Spinal cord (tissue), 10 donors: ENCODE measurements around the gene FOXG1. TPM values are rescaled to one million over a fixed set of nuclear protein-coding genes. Genes with fewer than 3 reads are reported as not detected.

Experiments
- DNase-seq, 6 donors: peaks; one replicate each; pipeline versions ENCODE4 v3.0.0 to v3.0.0-alpha.2; 2013 to 2015; ENCODE audit warnings: low spot score in 6 of 6, low read depth in 4 of 6
- H3K27ac ChIP-seq: one replicate; pipeline ENCODE4 v1.5.1; 2013; ENCODE audit warnings: low read depth, low read length, control low read depth
- H3K27me3 ChIP-seq: one replicate; pipeline ENCODE4 v1.6.1; 2013; ENCODE audit warnings: low read length; ENCODE audit not compliant: control insufficient read depth, insufficient read depth
- H3K36me3 ChIP-seq: one replicate; pipeline ENCODE4 v1.6.1; 2013; ENCODE audit warnings: low read length; ENCODE audit not compliant: control insufficient read depth, insufficient read depth
- H3K4me1 ChIP-seq: one replicate; pipeline ENCODE4 v1.6.1; 2013; ENCODE audit warnings: low read length; ENCODE audit not compliant: control insufficient read depth, insufficient read depth
- H3K4me3 ChIP-seq: one replicate; pipeline ENCODE4 v1.5.1; 2013; ENCODE audit warnings: low read depth, low read length, control low read depth
- H3K9me3 ChIP-seq: one replicate; pipeline ENCODE4 v1.6.1; 2013; ENCODE audit warnings: low read length; ENCODE audit not compliant: control insufficient read depth, insufficient read depth
- WGBS: methylation state at CpG from one replicate; pipeline ENCODE4 v1.1.5; 2013; ENCODE audit warnings: missing lambda C conversion rate; ENCODE audit not compliant: insufficient coverage; 5-methylcytosine and 5-hydroxymethylcytosine counted together
- polyA plus RNA-seq, 2 donors: library from polyadenylated mRNA; unstranded; fragments of 120-200 nt; gene quantifications; one replicate each; pipeline ENCODE4 v1.2.1, GENCODE V29; 2013; ENCODE audit not compliant: insufficient read length in 2 of 2
- total RNA-seq, 2 donors: library from RNA; depleted of rRNA in 1 of 2; stranded (reverse); fragments of 120-200 nt in 1 of 2; fragments of >200 nt in 1 of 2; gene quantifications; one replicate each; pipeline versions ENCODE4 v1.2.3 to v1.2.4, GENCODE V29; 2013 to 2014
- donor health status: healthy.

Gene FOXG1
- total and polyA plus RNA-seq, 4 donors, result 1.5 TPM; not detected in 3

DNA sequence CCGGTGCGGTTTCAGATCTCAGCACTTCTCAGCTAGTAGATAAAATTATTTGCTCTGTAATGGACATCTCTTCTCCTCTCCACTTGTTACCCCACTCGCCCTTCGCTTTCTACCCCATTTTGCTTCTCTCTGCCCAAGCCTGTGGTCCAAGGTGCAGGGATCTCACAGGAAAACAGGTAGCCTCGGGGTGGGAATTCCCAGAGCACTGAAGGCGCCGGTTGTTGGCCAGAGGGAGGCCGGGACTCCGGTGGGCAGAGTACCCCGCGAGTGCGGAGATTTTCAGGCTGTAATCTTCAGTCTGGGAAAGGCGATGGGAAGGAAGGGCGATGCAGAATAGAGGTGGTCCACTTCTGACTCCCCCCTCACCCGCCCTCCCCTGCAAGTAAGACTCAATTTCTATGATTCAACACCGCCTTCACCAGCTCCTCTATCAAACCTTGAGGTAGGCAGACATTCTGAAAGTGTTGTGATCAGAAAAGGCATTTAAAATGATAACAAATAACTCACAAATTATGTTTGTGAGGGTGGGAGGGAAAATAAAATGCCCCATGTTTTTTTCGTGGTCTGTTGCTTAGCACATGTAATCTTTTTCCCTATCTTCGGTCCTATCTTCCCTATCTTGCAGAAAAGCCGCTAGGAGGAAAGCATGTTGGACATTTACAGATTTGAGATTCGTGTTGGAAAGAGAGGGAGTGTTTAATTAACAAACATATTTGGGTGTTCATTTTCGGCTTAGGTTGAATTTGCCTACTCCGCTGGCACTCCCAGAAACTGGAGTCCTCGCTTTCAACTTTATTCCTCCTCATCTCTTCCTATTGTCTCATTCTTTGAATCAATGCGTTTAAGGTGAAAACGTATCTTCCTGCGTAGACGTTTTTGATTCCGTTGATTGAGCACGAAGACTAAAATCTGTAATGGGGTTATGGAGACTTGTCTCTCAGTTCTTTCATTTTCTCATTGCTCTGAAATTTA lies 8.5 kb downstream of the FOXG1 start:
- 3% methylated on average over 6 of the region's 29 CpGs for WGBS
- peak in 1 of 6 donors; percentile 74 for DNase-seq
- Histone ChIP-seq H3K4me1 (peaks cover 11% of the 10 kb centered on the region), H3K9me3 (no peaks in the 10 kb centered on the region), H3K4me3 (no peak overlapping the region), H3K27me3 (peaks cover 95% of the 10 kb centered on the region), H3K36me3 (no peaks in the 10 kb centered on the region), H3K27ac (no peak overlapping the region)

DNA sequence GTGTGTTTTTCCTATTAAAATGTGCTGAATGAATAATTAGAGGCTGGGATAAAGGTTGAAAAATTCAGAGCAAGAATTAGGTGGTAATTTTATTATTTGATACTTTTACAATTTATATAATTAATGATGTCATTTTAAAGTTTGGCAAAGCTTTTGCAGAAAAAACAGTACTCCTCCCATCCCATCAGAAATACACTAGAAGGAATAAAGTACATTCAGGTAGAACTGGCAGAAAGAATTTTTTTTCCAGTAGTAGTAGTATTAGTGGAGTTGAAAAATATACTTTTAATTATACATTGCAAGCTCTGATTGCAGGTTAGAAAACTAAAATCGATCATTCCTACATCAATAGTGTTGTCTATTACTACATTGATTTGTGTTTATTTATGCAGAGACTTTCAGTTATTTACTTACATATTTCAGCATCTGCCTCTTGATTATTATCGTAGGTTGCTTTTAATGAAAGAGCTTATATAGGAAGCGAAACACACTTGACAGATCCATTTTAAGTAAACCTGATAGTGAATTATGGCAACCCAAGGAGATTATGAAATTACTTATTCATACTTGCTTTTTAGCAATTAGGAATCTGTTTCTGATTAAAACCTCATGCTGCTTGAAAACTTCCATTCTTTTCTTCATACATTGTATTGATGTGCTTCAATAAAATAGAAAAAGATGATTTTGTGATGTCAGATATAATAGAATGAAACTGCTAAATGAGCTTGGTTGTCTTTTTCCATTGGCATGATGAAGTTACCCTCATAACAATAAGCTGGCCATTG lies 10.1 kb downstream of the FOXG1 start:
- Histone ChIP-seq H3K36me3 (no peaks in the 10 kb centered on the region), H3K4me1 (peaks cover 11% of the 10 kb centered on the region), H3K27me3 (peaks cover 97% of the 10 kb centered on the region), H3K9me3 (no peaks in the 10 kb centered on the region), H3K4me3 (no peak overlapping the region), H3K27ac (no peak overlapping the region)
- no CpG with 5 or more reads among the region's 3 CpGs for WGBS
- DNase-seq, result peak in 2 of 6 donors; percentile 49 to 59

- peak in 1 of 6 donors; percentile 46 for DNase-seq
Observed at GRCh38 chr14:28777471-28778137, 11.0 kb downstream of the FOXG1 start.

DNA sequence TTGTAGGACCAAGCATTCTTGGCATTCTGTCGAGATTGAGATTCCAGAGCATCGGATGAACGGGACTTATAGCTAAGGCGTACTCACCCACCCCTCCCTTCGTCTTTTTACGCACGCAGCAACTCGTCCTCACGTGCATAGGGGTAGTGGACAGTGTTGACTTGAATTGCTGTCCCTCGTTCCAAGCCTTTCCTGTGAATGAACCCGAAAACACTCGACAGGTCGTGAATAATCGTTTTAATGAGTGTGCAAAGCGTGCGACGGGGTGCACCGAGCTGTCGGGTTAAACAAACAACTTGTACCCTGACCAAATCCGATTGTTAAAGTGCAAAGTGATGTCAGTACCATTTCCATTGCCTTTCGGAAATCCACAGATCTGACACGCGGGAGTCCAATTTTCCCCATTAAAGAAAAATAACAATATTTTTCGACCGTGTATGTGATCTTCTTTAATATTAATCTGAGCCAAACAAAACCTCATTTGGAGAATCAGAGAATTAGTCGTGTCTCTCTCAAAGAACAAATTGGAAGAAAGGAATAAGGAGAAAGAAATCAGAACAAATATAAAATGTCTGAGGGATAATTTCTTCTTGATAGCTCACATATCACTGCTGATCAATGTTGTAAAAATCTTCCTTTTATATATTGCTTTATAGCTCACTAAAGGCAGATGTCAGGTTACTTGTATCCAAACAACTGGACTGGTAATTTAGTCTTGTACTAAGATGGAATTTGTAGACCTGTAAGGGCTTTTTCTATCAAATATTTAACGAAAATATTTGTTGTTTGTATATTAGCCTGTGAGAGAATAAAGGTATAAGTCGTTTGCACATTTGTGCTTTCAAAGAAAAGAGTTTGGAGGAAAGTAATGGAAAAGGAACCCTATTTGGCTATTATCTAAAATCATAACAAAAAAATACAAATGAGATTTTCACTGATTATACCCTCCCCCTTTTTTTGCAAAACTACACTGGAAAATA lies 11.8 kb downstream of the FOXG1 start:
- H3K9me3 ChIP-seq, result no peaks in the 10 kb centered on the region
- no peaks in the 10 kb centered on the region for H3K36me3 ChIP-seq
- peaks cover 97% of the 10 kb centered on the region for H3K27me3 ChIP-seq
- DNase-seq, result peak in 2 of 6 donors; percentile 71 to 88
- H3K4me1 ChIP-seq, result peaks cover 11% of the 10 kb centered on the region
- no peak overlapping the region for H3K4me3 ChIP-seq
- 1% methylated on average over 20 of the region's 28 CpGs for WGBS
- H3K27ac ChIP-seq, result no peak overlapping the region

More at GRCh38 chr14:28777471-28778137, 11.0 kb downstream of the FOXG1 start:
- Histone ChIP-seq H3K4me1 (peaks cover 11% of the 10 kb centered on the region), H3K9me3 (no peaks in the 10 kb centered on the region), H3K27ac (no peak overlapping the region), H3K36me3 (no peaks in the 10 kb centered on the region), H3K4me3 (no peak overlapping the region), H3K27me3 (peaks cover 97% of the 10 kb centered on the region)
- 0% methylated on average over 3 of the region's 17 CpGs for WGBS

DNA sequence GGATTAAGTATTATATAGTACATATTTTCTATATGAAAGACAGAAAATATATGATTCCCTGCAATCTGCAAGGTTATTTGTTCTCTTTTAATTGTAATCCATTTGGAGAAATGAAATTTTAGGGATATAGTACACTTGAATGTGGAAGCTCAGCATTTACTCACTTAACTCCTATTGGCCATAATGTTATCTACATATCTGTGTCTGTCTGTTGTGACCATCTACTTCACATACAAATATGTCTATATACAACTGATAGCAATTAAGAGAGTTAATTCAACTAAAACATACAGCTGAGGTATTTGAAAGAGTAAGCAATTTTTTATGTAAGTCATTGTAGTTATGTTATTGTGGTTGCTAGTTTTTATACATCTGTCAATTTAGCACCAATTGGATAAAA lies 12.9 kb downstream of the FOXG1 start:
- peak in 2 of 6 donors; percentile 51 to 68 for DNase-seq
- no peak overlapping the region for H3K4me3 ChIP-seq
- no peaks in the 10 kb centered on the region for H3K36me3 ChIP-seq
- H3K9me3 ChIP-seq, result no peaks in the 10 kb centered on the region
- no peak overlapping the region for H3K27ac ChIP-seq
- H3K4me1 ChIP-seq, result peaks cover 3% of the 10 kb centered on the region
- peaks cover 97% of the 10 kb centered on the region for H3K27me3 ChIP-seq

DNA sequence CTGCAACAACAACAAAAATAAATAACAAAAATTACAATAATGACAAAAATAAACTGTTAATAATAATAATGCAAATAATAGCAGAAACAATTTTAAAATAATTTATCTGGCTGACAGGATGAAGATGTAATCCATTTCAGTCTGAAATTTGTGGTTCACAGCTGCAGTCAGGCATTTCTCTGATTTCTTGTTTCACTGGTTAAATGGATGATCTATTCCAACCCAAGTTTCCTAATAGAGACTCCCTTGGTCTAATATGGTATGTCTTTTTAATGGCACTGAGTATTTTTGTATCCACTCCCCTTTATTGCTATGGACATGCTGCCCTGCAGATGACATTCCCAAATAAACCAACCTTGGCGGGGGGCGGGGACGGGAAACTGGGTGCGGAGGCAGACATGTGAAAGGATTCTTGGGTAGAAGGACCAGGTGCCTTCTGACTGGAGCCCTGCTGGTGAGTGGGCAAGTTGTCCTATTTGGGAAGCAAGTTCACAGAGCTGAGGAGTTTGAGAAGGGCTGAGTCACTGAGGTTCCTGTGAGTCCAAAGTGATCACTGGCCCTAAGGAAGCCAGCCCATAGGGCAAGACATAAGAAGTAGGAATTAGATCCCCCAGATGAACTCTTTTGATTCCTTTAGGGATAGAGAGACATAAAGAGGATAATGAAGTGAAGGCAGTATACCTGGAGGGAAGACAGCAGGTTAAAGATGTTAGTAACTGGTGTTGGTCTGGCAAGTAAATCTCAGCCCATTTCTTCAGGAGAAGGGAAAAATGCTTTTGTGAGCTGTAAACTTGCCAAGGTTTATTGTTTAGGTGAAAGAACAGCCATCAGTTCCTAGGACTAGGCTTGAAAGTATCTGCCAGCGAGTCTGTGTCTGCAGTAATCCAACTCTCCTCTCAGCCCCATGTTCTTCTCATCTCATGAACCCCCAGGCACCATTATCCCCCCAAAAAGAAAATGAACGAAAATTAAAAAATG lies 14.5 kb downstream of the FOXG1 start:
- Histone ChIP-seq H3K9me3 (no peaks in the 10 kb centered on the region), H3K27me3 (peaks cover 97% of the 10 kb centered on the region), H3K36me3 (no peaks in the 10 kb centered on the region), H3K4me3 (no peak overlapping the region), H3K27ac (no peak overlapping the region), H3K4me1 (peaks cover 10% of the 10 kb centered on the region)
- 0% methylated on average over 1 of the region's 6 CpGs for WGBS
- peak in 2 of 6 donors; percentile 1 to 72 for DNase-seq

DNA sequence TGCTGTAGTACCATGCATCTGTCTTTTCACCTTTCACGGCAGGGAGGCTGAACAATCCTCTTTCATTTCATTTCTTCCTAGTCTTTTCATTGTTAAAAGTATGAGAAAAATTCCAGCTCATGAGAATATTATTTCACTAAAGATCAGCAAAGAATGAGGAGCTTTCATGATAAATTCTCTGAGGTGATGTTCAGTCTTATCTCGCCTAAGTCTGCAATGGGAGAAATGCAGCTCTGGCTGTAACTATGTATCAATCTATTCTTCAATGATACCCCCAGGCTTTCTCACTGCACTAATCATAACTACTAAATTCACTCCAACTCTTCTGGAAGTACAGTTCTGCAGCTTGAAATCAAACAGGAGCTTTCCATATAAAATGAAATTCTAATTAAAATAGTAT lies 15.7 kb downstream of the FOXG1 start:
- no CpG with 5 or more reads among the region's 2 CpGs for WGBS
- no peak overlapping the region for H3K4me3 ChIP-seq
- no peaks in the 10 kb centered on the region for H3K36me3 ChIP-seq
- H3K4me1 ChIP-seq, result peaks cover 10% of the 10 kb centered on the region
- peaks cover 93% of the 10 kb centered on the region for H3K27me3 ChIP-seq
- peak in 2 of 6 donors; percentile 1 to 58 for DNase-seq
- H3K9me3 ChIP-seq, result no peaks in the 10 kb centered on the region
- no peak overlapping the region for H3K27ac ChIP-seq

- Histone ChIP-seq H3K36me3 (no peaks in the 10 kb centered on the region), H3K27ac (no peak overlapping the region), H3K9me3 (no peaks in the 10 kb centered on the region), H3K4me1 (peaks cover 10% of the 10 kb centered on the region), H3K4me3 (no peak overlapping the region), H3K27me3 (peaks cover 83% of the 10 kb centered on the region)
- DNase-seq, result peak in 2 of 6 donors; percentile 21 to 71
- 0% methylated on average over 3 of the region's 4 CpGs for WGBS
Observed at GRCh38 chr14:28783664-28784063, 17.1 kb downstream of the FOXG1 start.
